ENCODE measurements around the gene IL11.

- TF ChIP-seq CTCF (IDR thresholded peaks at IDR 0.05; ENCODE audit: poor library complexity) = no peak
- no peak for TF ChIP-seq EZH2 (IDR thresholded peaks at IDR 0.05; ENCODE audit: borderline replicate concordance)
- no peak for TF ChIP-seq EZH2phosphoT487 (IDR thresholded peaks at IDR 0.05; ENCODE audit: low read depth, severe bottlenecking, unreplicated experiment)
These were observed 31.0 kb downstream of the IL11 start, which contains the start of gene KMT5C for GRCh38 chr19:55339105-55339888.

All from hepatocyte (in vitro differentiated cells).